ENCODE results near the gene PEPD. TPM values are rescaled to one million over a fixed set of nuclear protein-coding genes. Genes with fewer than 3 reads are reported as not detected.

PEPD gene
- total RNA-seq, 1 experiment from 2014 or later: 40.5 TPM

DNA sequence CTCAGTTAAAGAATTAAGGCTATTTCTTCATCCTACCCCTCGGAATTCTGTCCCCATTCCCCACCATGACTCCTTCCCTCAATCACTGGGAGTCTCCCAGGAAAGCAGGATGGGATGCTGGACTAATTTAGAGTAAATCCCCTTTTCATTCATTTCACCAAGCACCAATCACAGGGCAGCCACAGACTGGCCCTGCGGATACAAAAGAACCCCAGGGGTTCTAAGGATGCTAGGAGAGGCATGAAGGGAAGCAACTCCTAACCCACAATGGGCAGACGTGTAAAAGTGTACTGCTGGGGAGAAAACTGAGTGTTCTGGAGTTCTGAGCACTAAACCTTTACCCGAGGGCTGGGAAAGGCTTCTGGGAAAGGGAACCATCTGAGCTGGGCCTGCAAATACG, 3.0 kb downstream of the PEPD start:
- POLR2A ChIA-PET: no interaction called here
- no peak overlapping the region for H3K27ac ChIP-seq (ENCODE audit: low read depth, low read length)
- H3K9me3 ChIP-seq (ENCODE audit: control insufficient read depth in 1 of 2, insufficient read depth in 1 of 2, low read depth in 1 of 2, low read length in 2 of 2): no peaks in the 10 kb centered on the region
- H3K9ac ChIP-seq (ENCODE audit: low read length): no peak overlapping the region
- H3K36me3 ChIP-seq (ENCODE audit: control insufficient read depth in 1 of 2, insufficient read depth in 2 of 2, low read length in 2 of 2): no peaks in the 10 kb centered on the region
- no peaks in the 10 kb centered on the region for H3K9me2 ChIP-seq (ENCODE audit: insufficient read depth)
- BruUV-seq (replicated peaks): no TSS peak
- no peak overlapping the region for H3K4me3 ChIP-seq (replicated peaks in 1 of 2; ENCODE audit: low read depth in 1 of 2, low read length in 2 of 2)
- TF ChIP-seq ZFX (IDR thresholded peaks at IDR 0.05): no peak
- no peak for TF ChIP-seq EZH2 (IDR thresholded peaks at IDR 0.05)
- no peak for TF ChIP-seq CBX3 (IDR thresholded peaks at IDR 0.05; ENCODE audit: low read depth)
- no peak for TF ChIP-seq YY1 (IDR thresholded peaks at IDR 0.05; ENCODE audit: extremely low read depth, insufficient replicate concordance, low read depth, low read length)
- no peak for TF ChIP-seq EZH2phosphoT487 (IDR thresholded peaks at IDR 0.05; ENCODE audit: borderline replicate concordance)
- TF ChIP-seq JUND (IDR thresholded peaks at IDR 0.05): no peak
- TF ChIP-seq CEBPB (IDR thresholded peaks at IDR 0.05; ENCODE audit: low read depth): no peak
- TF ChIP-seq, protein P1, sequence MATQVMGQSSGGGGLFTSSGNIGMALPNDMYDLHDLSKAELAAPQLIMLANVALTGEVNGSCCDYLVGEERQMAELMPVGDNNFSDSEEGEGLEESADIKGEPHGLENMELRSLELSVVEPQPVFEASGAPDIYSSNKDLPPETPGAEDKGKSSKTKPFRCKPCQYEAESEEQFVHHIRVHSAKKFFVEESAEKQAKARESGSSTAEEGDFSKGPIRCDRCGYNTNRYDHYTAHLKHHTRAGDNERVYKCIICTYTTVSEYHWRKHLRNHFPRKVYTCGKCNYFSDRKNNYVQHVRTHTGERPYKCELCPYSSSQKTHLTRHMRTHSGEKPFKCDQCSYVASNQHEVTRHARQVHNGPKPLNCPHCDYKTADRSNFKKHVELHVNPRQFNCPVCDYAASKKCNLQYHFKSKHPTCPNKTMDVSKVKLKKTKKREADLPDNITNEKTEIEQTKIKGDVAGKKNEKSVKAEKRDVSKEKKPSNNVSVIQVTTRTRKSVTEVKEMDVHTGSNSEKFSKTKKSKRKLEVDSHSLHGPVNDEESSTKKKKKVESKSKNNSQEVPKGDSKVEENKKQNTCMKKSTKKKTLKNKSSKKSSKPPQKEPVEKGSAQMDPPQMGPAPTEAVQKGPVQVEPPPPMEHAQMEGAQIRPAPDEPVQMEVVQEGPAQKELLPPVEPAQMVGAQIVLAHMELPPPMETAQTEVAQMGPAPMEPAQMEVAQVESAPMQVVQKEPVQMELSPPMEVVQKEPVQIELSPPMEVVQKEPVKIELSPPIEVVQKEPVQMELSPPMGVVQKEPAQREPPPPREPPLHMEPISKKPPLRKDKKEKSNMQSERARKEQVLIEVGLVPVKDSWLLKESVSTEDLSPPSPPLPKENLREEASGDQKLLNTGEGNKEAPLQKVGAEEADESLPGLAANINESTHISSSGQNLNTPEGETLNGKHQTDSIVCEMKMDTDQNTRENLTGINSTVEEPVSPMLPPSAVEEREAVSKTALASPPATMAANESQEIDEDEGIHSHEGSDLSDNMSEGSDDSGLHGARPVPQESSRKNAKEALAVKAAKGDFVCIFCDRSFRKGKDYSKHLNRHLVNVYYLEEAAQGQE (IDR thresholded peaks at IDR 0.05; ENCODE audit: low read depth): no peak
- TF ChIP-seq POLR2A (IDR thresholded peaks at IDR 0.05; ENCODE audit: borderline replicate concordance, extremely low read depth, insufficient read depth, insufficient read length): no peak
- no peak for TF ChIP-seq SP1 (IDR thresholded peaks at IDR 0.05; ENCODE audit: low read depth)
- TF ChIP-seq, protein P2, sequence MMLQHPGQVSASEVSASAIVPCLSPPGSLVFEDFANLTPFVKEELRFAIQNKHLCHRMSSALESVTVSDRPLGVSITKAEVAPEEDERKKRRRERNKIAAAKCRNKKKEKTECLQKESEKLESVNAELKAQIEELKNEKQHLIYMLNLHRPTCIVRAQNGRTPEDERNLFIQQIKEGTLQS (IDR thresholded peaks at IDR 0.05): no peak
- no peak for TF ChIP-seq EGR1 (IDR thresholded peaks at IDR 0.05; ENCODE audit: low read depth)
- H4K20me1 ChIP-seq (ENCODE audit: insufficient read depth): no peaks in the 10 kb centered on the region
- DNase-seq (ENCODE audit: low read depth, low spot score): no peak
- no peak overlapping the region for H2AFZ ChIP-seq (ENCODE audit: low read depth, low read length, poor library complexity, severe bottlenecking)
- CTCF ChIA-PET: no interaction called here
- H3K4me2 ChIP-seq (ENCODE audit: low read length): no peak overlapping the region
- peaks cover 7 to 18% of the 10 kb centered on the region in 2 experiments; a peak in 3 of 4 replicates for H3K4me1 ChIP-seq (ENCODE audit: control insufficient read depth in 1 of 2, insufficient read depth in 2 of 2, low read length in 2 of 2)
- intact Hi-C loops (cut with micrococcal nuclease): no loop called here
- H3K27me3 ChIP-seq (ENCODE audit: insufficient read depth, low read length): no peaks in the 10 kb centered on the region
- peaks cover 10% of the 10 kb centered on the region; the same call in 1 of the 2 replicates for H3K79me2 ChIP-seq (ENCODE audit: insufficient read depth, low read length)
- no peak for ATAC-seq
- RAD21 ChIA-PET (ENCODE audit: low non-redundant PET in 1 of 2, low total read pairs in 2 of 2, uncharacterized antibody in 2 of 2, unreplicated experiment in 2 of 2): no interaction called here

Data from HCT116 (cell line).